Measurements from ENCODE around the gene TMEM182.

TMEM182 gene, protein sequence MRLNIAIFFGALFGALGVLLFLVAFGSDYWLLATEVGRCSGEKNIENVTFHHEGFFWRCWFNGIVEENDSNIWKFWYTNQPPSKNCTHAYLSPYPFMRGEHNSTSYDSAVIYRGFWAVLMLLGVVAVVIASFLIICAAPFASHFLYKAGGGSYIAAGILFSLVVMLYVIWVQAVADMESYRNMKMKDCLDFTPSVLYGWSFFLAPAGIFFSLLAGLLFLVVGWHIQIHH

DNA sequence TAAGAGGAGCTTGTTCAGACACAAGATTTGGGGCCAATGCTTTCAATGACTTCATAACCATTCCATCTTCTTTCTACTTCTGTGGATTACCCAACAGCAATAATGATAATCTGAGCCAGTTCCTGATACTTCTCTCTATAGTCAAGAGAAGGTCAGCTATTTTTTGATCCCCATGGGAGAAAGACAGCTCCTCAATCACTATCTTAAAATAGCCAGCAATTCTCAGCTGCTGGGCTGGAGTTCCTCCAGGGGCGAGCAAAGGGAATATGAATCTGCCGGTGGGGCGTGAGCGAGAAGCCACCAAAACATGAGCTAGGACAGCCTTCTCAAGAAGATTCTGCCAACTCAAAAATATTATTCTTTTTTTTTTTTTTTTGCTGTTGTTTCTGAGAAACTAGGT lies at the start of gene TMEM182:
TSS of gene TMEM182 (plus strand) at position 269 of the 400 bp plus-strand sequence. CDS start 187 bp downstream, outside the sequence.
- DNase-seq = no peak

DNA sequence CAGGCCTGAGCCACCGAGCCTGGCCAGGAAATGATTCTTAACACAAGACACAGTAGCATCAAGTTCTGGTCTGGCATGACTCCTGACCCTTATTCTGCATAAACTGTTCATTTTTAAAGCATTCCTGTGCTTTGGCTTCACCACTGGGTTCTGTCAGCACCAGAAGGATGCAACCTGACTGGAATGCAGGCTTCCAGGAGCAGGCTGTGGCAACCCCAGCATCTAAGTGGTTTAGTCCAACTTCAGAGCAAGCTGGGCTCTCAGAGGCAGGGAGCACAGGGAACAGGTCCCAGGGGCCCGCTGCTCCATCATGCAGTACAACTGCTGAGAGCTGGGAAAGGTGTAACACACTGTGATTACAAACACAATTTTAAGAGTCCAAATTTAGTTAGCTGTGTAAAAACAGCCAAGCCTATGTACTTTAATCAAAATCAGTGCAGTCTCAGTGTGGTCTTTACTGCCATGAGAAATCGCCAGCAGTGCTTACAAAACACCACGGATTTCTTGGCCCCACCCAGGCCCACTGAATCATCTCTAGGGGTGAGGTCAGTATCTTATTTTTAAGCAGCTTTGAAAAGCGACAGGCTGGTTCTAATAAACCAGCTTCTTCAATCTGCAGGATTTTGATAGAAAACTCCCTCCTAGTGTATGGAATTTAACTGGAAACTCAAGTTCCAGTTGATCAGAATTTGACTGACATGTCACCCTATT lies 44.4 kb upstream of the TMEM182 start:
- DNase-seq = no peak

DNA sequence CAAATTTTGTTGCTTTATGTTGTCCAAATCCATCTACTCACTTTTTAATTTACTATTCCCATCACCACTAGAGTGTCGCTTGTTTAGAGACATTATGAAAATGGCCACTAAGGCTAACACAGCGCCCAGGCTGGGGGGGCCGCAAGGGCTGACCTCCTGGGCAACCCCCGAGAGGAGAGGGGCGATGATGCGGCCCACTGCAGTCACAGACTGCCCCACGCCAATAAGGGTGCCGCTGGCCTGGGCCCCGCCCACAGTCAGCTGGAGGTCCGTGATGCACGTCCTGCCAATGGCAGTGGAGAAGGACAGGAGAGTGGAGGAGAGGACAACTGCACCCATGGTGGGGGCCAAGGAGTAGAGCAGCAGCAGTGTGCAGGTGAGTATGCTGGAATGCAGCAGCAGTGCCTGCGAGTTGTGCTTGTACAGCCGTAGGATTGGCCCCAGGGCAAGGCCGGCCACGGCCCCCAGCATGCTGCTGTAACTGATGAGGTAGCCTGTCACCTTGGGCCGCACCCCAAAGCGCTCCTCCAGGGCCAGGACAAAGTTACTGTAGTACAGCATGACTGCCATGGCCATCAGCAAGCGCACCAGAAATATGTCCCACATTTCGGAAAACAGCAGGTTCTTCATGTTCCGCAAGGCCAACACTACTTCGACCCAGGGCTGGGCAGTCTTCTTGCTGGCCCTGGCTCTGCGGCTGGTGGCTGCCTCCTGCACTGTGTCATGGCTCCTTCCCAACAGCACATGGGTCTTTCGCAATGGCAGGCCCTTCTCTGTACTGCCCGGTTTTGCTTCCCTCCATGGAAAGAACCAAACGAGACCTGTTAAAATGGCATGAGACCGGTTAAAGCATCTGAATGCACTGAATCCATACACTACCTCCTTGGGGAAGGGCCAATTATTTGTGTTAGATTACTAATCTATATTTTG lies 43.2 kb upstream of the TMEM182 start:
- DNase-seq = no peak

DNA sequence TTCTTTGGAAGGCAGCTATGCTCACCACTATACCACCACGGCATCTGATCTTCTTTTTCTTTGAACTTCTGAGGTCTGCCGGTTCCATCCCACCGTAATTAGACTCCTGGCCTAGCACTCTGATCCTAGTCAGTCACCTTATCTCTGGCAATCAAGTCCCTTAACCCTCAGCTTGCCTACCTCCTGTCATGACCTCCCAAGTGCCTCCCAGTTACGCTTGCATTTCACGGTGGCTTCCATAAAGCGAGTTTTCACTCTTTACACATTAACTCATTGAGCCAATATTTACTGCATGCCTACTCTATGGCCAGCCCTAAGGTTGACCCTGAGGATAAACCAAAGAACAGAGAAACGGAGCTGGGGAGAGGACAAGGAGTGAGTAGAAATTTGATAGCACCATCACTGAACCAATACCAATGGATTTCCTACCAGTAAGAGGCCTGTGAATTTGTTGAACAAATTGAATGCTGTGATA lies 37.8 kb upstream of the TMEM182 start:
- DNase-seq = no peak

DNA sequence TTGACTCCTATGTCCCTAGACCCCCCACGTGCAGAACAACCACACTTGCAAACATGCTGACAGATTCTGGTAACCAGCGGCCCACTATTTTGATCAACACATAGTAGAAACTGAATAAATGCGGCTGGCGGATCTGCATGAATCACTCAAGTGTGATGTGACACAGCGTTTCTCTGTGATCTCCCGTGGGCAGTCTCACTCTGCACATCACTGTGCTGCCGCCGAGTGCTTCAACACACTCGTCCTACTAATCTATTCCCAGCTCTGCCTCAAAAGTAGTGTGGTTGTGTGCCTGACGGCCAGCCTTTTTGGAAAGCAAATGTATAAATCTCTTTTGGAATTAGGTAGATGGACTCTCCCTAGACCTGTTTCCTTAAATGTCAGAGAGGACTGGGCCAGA lies 37.3 kb upstream of the TMEM182 start:
- DNase-seq = no peak

DNA sequence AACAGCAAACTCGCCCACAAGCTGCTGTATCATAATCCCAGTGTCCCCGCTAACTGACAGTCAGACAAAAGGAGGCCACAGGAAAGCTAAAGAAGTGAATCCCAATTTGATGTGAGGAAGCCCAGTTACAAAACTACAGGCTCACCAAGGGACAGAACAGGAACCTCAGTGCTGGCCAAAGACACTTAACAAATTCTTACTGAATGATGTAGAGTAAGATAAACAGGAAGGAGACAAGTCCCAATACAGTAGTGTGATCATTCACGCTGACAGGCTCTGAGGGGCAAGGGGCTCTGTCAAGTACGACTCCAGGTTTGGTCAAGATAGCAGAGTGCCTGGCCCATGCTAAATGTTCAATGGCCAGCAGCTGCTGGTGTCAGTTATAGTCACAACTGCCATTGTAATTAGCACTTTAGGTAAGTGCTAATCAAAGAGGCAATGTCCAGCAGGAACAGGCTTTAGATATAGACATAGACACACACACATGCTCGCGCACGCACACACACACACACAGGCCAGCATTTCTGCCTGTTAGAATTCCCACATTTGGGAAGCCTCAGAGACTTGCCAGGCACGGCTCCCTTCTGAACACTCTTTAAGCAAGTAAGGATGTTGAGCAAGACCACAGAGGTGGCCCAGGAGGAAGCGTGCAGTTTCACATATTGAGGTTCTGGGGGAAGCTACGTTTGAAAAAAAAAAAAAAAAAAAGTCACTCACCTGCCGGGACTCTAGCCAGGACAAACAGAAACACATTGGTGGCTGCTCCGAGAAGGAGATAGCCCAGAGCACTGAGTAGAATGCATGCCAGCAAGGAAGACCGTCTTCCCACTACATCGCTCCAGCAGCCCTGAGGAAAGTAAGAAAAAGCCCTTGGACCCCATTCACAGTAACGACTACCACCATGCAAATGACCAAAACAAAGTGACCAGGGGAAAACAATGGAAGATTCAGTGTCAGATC lies 35.4 kb upstream of the TMEM182 start:
- no peak for DNase-seq

DNA sequence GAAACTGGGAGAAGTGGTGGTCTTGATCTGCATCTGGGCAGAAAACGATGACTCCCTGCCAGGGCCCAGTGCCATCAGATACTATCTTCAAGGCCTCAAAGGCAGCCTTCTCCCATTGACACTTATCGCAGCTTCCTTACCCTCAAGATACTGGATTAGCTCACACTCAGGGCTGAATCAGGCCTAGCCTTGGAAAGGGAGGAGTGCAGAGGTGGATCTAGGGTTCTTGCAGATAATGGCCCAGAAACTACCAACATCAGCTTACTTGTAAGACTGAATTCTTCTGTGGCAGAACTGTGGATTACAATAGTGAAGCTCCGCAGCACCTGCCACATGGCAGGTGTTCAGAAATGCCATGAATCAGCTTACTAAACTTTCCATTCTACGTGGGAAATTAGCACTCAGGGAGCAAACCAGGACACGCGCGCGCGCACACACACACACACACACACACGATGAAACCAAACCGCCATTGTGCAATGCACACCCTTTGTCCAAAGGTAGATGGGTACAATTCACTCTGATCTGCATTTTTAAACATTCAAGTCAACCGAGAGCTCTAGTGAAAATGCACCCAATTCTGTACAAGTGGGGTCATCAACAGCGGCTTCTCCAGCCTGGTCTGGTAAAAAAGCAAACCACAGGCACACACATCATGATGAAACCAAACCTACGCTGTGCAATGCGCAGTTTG lies 26.3 kb upstream of the TMEM182 start:
- DNase-seq = no peak

DNA sequence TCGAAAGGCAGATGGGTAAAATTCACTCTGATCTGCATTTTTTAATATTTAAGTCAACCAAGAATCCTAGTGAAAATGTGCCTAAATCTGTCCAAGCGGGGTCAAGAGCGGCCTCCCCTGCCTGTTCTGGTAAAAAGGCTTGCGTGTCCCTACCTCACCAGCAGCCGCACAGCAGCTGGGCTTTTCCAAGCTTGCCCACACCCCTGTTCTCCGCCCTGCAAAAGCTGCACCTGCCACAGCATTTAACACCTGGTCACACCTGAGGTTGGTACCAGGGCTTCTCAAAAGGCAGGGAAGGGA lies 25.8 kb upstream of the TMEM182 start:
- DNase-seq = no peak

DNA sequence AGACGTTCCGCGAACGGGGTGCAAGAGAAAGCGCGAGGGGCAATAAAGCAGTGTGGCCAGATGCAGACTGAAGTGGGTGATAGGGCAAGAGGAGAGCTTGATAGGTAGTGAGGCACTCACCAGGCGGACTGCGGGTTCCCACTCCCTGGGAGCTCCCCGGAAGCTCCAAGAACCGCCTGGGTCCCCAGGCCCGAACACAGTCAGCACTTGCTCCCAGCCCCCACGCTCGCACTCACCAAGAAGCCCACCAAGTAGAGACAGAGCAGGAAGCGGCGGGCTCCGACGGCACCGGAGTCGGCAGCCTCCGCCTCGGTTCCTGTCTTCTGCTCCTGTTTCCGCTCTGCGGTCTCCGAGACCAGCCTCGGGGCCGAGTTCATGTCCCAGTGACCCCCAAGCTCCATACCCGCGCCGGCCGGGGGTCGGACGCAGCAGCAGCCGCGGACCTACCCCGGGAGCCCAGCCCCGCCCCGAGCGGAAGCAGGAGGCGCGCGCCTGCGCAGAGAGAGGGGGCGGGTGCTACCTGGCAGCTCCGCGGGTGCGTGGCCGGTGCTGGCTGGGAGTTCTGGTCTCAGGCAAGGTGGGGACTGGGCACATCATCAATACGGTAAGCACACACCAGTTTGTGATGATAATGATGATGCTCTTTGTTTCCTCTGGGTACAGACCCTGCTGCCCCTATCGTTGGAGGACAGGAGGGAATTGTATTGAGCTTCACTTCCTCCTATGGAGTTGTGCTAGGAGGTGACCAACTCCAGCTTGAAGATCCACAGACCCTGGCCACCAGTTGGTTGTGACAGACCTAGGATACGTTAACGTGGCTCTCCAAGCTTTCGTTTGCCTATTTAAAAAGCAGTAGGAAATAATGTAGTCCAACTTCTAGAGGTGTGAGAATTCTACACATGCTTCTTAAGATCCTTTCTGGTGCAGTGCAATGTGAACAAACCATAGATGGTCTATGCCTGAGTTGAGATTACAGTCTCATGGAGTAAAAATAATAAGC lies 25.1 kb upstream of the TMEM182 start:
- peak; percentile 75 to 93 (median 81) for DNase-seq

DNA sequence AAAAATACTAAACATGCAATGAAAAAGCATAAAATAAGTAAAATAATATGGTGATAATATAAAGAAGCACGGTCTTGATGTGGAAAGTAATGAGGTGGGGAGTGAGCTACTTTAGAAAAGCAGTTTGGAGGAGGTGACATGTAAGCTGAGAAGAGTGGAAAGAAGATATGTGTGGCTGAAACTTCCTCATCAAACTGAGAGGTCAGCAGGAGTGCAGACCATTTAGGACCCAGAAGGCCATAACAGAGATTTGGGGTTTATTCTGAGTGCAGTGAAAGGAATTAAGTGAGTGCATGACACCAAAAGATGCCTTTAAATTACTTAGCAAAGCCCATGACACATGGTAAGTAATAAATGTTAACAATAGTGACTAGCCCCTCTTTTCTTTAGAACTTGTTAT lies 24.4 kb upstream of the TMEM182 start:
- DNase-seq = no peak

DNA sequence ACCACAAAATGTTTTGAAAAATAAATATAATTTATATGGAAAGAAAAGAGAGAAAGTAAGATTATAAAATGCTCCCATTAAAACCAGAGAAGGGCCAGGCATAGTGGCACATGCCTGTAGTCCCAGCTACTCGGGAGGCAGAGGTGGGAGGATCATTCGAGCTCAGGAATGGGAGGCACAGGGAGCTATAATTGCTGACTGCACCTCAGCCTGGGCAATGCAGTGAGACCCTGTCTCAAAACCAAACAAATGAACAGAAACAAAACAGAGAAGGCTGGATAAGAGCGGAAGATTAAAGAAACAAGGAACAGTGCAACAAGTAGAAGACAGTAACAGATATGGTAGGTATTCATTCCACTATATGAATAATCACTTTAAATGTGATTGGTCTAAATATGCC lies 18.6 kb upstream of the TMEM182 start:
- no peak for DNase-seq

DNA sequence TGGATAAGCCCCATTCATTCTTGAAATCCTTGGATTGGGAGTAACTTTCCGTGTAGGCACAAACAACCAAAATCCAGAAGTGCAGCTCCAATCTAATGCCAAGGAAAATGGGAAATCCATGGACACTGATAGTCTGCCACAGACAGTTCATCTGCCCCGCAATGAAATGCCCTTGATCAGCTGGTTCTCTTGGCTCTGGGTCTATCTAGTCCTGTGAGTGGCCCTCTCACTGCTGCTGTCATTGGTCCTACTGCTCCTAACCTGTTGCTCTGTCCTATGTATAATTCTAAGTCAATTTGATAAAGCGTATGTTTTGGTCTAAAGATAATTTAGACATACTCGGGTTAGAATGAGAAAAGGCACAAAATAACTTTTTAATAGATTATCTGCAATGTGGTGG lies 13.7 kb upstream of the TMEM182 start:
- DNase-seq = no peak

DNA sequence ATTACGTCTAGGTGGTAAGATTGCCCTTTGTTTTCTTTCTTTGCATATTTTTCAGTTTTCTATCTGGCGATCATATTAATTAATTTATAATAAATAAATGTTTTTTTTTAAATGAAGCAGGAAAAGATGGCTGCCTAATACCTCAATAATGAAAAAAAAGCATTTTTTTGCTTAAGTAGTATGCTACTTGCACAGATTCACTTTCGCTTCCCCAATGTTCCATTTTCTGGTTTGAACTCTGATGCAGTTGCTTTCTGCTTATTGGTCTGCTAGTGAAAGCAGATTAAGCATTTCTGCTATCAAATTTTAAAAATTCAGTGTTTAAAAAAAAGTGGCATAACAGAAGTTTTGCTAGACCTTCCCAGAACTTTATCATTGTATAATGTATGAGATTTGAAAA lies 11.9 kb upstream of the TMEM182 start:
- peak; percentile 9 to 38 (median 36) for DNase-seq

DNA sequence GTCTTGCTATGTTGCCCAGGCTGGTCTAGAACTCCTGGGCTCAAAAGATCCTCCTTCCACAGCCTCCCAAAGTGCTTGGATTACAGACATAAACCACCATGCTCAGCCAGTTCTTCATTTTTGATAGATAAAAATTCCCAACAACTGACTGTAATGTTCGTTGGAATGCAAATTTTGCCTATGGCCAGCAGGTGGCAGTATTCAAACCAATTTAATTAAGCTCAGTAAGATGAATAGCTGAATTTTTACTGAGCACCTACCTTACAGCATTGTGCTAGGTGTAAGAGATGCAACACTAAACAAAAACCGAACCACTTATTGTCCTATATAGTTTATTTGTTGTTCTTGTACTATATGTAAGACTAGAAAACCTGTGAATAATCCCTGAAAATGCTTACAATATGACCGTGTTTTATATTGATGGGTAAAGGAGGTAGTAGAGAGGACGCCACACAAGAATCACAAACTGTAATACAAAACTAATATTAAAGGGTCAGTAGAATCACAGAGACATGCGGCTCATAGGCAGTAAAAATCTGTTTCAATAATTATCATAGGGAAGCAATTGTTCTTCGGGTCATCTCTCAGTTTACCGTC lies 8.2 kb upstream of the TMEM182 start:
- peak; percentile 67 to 88 (median 88) for DNase-seq

DNA sequence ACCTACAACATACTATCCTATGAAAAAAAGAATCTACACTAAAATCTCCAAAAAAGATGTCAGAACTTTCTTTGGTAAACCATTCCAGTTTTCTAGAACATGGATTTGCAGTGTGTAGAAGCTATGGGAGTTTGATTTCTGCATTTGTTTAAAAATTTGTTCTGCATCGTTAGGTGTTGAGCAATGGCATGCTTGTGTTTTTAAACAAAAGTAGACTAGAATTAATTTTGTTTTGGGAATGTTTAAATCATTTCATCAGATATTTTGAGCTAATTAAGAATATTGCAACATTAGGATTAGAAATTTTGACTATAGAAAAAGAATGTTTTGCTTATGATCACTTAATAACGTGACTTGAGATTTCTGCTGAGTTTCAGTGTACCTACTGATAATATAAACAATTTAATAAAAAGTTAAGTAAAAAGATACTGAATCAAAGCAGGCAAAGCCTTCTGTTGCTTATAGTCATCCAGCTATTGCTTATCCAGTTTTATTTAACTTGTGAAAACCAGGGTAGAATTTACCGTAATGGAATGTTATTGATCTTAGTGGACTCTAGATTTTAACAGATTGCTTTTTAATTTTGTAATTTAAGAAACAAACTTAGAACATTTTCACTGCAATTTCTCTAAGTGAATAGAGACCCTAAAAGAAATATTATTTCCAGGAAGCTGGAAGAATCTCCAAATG lies 7.2 kb upstream of the TMEM182 start:
- no peak for DNase-seq

DNA sequence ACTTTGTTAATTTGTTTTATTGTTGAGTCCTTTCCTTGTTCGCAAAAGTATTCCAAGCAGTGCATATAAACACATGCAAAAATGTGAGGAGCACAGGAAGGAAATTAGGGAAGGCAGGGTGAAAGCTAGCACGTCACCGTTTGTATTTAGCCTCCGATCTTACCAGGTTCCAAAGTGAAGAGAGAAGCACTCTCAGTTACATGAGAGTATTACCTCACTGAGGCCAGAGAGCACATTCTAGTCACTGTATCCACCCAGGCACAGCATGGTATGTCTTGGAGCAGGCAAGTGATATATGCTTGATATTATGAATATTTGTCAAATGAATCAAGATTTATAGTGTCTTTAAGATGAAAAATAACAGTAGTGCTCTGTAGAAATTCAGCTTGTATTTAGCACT lies 6.5 kb upstream of the TMEM182 start:
- no peak for DNase-seq

DNA sequence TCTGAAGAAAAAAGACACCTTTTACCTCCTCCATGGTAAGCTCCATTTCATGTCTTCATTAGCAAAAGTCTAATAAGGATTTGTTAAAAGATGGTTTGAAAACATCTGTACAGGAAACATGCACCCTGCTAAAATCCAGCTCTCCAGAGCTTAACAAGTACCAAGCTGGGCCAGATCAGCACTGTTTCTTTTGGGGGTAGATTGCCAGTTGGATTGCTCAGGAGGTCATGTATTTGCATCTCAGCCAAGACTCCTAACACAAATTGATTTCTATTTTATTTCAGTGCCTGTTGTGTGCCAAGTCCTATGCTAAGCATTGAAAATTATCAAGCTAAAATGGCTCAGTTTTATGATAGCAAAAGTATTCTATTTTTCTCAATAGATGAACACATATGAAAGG lies 3.4 kb upstream of the TMEM182 start:
- no peak for DNase-seq

DNA sequence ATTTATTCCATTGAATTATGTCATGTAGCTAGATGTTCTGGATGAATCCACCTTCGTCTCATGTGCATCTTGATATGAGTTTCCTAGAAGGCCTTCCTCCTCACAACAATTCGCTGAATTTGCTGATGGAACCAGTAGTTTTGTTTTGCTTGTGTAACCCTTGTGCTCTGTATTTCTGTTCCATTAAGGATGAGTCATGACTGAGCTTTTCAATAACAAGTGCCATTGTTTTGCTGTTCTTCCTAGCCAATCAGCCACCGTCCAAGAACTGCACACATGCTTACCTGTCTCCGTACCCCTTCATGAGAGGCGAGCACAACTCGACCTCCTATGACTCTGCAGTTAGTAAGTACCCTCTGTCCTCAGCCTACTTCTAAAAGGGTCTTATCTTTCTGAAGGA lies 2.3 kb downstream of the TMEM182 start:
- no peak for DNase-seq

DNA sequence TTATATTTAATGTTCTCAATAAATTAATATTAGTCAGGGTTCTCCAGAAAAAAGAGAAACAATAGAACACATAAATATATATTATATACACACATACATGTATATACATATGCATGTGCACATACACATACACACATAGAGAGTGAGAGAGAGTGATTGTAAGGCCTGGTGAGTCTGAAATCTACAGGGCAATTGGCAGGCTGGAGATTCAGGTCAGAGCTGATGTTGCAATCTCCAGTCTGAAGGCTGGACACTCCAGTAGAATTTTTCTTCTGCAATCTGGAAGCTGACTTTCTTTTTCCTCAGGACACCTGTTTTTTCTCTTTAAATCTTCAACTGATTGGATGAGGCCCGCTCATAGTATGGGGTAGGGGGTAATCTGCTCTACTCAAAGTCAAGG lies 3.2 kb downstream of the TMEM182 start:
- DNase-seq = no peak

DNA sequence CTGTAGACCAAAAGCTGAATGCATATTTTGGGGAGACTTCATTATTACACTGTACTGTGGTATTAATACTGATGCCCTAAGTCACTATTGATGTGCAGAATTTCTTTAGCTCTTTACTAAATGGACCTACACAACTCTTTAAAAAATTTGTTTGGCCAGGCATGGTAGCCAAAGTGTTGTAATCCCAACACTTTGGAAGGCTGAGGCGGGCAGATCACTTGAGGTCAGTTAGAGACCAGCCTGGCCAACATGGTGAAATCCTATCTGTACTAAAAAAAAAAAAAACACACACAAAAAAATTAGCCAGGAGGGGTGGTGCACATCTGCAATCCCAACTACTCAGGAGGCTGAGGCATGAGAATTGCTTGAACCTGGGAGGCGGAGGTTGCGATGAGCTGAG lies 6.4 kb downstream of the TMEM182 start:
- no peak for DNase-seq
